ENCODE measurements around the gene GET3. TPM values are rescaled to one million over a fixed set of nuclear protein-coding genes. Genes with fewer than 3 reads are reported as not detected.

Gene GET3
- polyA plus RNA-seq, 2 of the 4 experiments (the other 2 are of a cell fraction) = 87.0 to 91.7 TPM

DNA sequence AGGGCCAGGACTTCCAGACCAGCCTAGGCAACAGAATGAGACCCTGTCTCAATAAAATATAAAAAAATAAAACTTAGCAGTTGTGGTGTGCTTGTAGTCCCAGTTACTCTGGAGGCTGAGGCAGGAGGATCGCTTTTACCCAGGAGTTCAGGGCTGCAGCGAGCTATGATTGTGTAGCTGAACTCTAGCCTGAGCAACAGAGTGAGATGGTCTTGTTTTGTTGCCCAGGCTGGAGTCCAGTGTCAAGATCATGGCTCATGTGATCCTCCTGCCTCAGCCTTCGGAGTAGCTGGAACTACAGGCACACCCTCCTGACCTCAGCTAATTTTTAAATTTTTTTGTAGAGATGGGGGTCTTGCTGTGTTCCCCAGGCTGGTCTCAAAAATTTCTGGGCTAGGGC is 49.7 kb downstream of the GET3 start:
- no peaks in the 10 kb centered on the region for H3K9me3 ChIP-seq
- H3K4me1 ChIP-seq = peaks cover 74% of the 10 kb centered on the region
- ATAC-seq (no peak), FAIRE-seq (no peak), DNase-seq (ENCODE audit: low read depth in 1 of 2, low spot score in 1 of 2) (no peak)
- peak overlapping the region; percentile 99; the same call in 2 of the 3 replicates for H3K4me2 ChIP-seq
- no peak for TF ChIP-seq CHD4 (IDR thresholded peaks at IDR 0.05; ENCODE audit: borderline replicate concordance)
- no peak for TF ChIP-seq HOXA7 (CRISPR knock-in tag; IDR thresholded peaks at IDR 0.05)
- no peak for TF ChIP-seq POLR2A (IDR thresholded peaks at IDR 0.05; ENCODE audit: low read length)
- no peak for TF ChIP-seq TP53 (CRISPR knock-in tag; IDR thresholded peaks at IDR 0.05)
- TF ChIP-seq RARB (CRISPR knock-in tag; IDR thresholded peaks at IDR 0.05) = no peak
- TF ChIP-seq ZC3H11A (IDR thresholded peaks at IDR 0.05) = no peak
- no peak for TF ChIP-seq EP300 (IDR thresholded peaks at IDR 0.05)
- TF ChIP-seq KDM1A (IDR thresholded peaks at IDR 0.05; ENCODE audit: low read depth) = no peak
- TF ChIP-seq, protein P1, sequence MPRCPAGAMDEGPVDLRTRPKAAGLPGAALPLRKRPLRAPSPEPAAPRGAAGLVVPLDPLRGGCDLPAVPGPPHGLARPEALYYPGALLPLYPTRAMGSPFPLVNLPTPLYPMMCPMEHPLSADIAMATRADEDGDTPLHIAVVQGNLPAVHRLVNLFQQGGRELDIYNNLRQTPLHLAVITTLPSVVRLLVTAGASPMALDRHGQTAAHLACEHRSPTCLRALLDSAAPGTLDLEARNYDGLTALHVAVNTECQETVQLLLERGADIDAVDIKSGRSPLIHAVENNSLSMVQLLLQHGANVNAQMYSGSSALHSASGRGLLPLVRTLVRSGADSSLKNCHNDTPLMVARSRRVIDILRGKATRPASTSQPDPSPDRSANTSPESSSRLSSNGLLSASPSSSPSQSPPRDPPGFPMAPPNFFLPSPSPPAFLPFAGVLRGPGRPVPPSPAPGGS (IDR thresholded peaks at IDR 0.05) = no peak
- TF ChIP-seq, protein P2, sequence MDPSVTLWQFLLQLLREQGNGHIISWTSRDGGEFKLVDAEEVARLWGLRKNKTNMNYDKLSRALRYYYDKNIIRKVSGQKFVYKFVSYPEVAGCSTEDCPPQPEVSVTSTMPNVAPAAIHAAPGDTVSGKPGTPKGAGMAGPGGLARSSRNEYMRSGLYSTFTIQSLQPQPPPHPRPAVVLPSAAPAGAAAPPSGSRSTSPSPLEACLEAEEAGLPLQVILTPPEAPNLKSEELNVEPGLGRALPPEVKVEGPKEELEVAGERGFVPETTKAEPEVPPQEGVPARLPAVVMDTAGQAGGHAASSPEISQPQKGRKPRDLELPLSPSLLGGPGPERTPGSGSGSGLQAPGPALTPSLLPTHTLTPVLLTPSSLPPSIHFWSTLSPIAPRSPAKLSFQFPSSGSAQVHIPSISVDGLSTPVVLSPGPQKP (IDR thresholded peaks at IDR 0.05; ENCODE audit: low read depth, low read length) = no peak
- TF ChIP-seq, protein P3, sequence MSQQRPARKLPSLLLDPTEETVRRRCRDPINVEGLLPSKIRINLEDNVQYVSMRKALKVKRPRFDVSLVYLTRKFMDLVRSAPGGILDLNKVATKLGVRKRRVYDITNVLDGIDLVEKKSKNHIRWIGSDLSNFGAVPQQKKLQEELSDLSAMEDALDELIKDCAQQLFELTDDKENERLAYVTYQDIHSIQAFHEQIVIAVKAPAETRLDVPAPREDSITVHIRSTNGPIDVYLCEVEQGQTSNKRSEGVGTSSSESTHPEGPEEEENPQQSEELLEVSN (IDR thresholded peaks at IDR 0.05; ENCODE audit: borderline replicate concordance, low read depth) = no peak
- no peak for TF ChIP-seq FOXS1 (CRISPR knock-in tag; IDR thresholded peaks at IDR 0.05)
- no peak for TF ChIP-seq CBX2 (IDR thresholded peaks at IDR 0.05; ENCODE audit: borderline replicate concordance, low read depth)
- TF ChIP-seq, protein P4, sequence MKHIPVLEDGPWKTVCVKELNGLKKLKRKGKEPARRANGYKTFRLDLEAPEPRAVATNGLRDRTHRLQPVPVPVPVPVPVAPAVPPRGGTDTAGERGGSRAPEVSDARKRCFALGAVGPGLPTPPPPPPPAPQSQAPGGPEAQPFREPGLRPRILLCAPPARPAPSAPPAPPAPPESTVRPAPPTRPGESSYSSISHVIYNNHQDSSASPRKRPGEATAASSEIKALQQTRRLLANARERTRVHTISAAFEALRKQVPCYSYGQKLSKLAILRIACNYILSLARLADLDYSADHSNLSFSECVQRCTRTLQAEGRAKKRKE (CRISPR knock-in tag; IDR thresholded peaks at IDR 0.05; ENCODE audit: low read depth) = no peak
- no peak for TF ChIP-seq FOSB (CRISPR knock-in tag; IDR thresholded peaks at IDR 0.05)
- no peak for TF ChIP-seq ZFP36 (IDR thresholded peaks at IDR 0.05; ENCODE audit: borderline replicate concordance, partially characterized antibody)
- no peak for TF ChIP-seq MYC (IDR thresholded peaks at IDR 0.05; ENCODE audit: borderline replicate concordance, low read length)
- no peak for TF ChIP-seq SMC3 (IDR thresholded peaks at IDR 0.05)
- TF ChIP-seq, protein P5, sequence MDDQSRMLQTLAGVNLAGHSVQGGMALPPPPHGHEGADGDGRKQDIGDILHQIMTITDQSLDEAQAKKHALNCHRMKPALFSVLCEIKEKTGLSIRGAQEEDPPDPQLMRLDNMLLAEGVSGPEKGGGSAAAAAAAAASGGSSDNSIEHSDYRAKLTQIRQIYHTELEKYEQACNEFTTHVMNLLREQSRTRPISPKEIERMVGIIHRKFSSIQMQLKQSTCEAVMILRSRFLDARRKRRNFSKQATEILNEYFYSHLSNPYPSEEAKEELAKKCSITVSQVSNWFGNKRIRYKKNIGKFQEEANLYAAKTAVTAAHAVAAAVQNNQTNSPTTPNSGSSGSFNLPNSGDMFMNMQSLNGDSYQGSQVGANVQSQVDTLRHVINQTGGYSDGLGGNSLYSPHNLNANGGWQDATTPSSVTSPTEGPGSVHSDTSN (IDR thresholded peaks at IDR 0.05) = no peak
- peak overlapping the region; percentile 96 to 99 for H3K27ac ChIP-seq
- H3K4me3 ChIP-seq = no peak overlapping the region
- POLR2A ChIA-PET = no interaction called here
- 94% methylated on average over 3 of the region's 3 CpGs for WGBS (ENCODE audit: missing lambda C conversion rate)
- CTCF ChIA-PET = interaction anchor here (1.3 to 5.0 kb wide), 3 partner anchors 9 to 13 kb away, joined by 3 to 58 read pairs (median 17); no protein-coding TSS in a partner anchor

DNA sequence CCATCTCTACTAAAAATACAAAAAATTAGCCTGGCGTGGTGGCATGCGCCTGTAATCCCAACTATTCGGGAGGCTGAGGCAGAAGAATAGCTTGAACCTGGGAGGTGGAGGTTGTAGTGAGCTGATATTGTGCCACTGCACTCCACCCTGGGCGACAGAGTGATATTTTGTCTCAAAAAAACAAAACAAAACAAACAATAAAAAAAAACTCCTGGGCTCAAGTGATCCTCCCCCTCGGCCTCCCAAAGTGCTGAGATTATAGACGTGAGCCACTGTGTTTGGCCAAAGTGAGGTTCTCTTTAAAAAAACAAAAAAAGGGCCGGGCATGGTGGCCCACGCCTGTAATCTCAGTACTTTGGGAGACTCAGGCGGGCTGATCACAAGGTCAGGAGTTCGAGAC is 50.2 kb downstream of the GET3 start:
- 79% methylated on average over 10 of the region's 10 CpGs for WGBS (ENCODE audit: missing lambda C conversion rate)
- no peak for DNase-seq (ENCODE audit: low read depth in 1 of 2, low spot score in 1 of 2)
- no peak for ATAC-seq
- CTCF ChIA-PET = interaction anchor here (1.3 to 5.0 kb wide), 5 partner anchors 9 to 30 kb away, joined by 3 to 58 read pairs (median 8); no protein-coding TSS in a partner anchor
- POLR2A ChIA-PET = interaction anchor here (2.4 kb wide), 1 partner anchor 9 kb away, joined by 24 read pairs; no protein-coding TSS in a partner anchor
- peak overlapping the region; percentile 99; the same call in 1 of the 3 replicates for H3K4me2 ChIP-seq
- TF ChIP-seq HEYL (CRISPR knock-in tag; IDR thresholded peaks at IDR 0.05) (no peak), HDAC2 (IDR thresholded peaks at IDR 0.05) (no peak), CBX2 (IDR thresholded peaks at IDR 0.05; ENCODE audit: borderline replicate concordance, low read depth) (no peak), NPAS2 (CRISPR knock-in tag; IDR thresholded peaks at IDR 0.05; ENCODE audit: borderline replicate concordance) (no peak), RARB (CRISPR knock-in tag; IDR thresholded peaks at IDR 0.05) (no peak), HOXB5 (CRISPR knock-in tag; IDR thresholded peaks at IDR 0.05) (no peak), RFX5 (IDR thresholded peaks at IDR 0.05) (no peak)
- TF ChIP-seq, protein P5 (IDR thresholded peaks at IDR 0.05) = no peak
- TF ChIP-seq, protein P6, sequence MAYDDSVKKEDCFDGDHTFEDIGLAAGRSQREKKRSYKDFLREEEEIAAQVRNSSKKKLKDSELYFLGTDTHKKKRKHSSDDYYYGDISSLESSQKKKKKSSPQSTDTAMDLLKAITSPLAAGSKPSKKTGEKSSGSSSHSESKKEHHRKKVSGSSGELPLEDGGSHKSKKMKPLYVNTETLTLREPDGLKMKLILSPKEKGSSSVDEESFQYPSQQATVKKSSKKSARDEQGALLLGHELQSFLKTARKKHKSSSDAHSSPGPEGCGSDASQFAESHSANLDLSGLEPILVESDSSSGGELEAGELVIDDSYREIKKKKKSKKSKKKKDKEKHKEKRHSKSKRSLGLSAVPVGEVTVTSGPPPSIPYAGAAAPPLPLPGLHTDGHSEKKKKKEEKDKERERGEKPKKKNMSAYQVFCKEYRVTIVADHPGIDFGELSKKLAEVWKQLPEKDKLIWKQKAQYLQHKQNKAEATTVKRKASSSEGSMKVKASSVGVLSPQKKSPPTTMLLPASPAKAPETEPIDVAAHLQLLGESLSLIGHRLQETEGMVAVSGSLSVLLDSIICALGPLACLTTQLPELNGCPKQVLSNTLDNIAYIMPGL (CRISPR knock-in tag; IDR thresholded peaks at IDR 0.05; ENCODE audit: borderline replicate concordance) = no peak
- H3K9me3 ChIP-seq = no peaks in the 10 kb centered on the region
- no peak for FAIRE-seq
- peak overlapping the region; percentile 96 to 99 for H3K27ac ChIP-seq
- H3K4me1 ChIP-seq = peaks cover 71% of the 10 kb centered on the region
- no peak overlapping the region for H3K4me3 ChIP-seq

Measured in A549 (cell line).